ENCODE data around the gene PAX7. TPM values are rescaled to one million over a fixed set of nuclear protein-coding genes. Genes with fewer than 3 reads are reported as not detected.

The PAX7 gene
- total RNA-seq, 1 donor from 2014 or later, result 1.4 TPM

DNA sequence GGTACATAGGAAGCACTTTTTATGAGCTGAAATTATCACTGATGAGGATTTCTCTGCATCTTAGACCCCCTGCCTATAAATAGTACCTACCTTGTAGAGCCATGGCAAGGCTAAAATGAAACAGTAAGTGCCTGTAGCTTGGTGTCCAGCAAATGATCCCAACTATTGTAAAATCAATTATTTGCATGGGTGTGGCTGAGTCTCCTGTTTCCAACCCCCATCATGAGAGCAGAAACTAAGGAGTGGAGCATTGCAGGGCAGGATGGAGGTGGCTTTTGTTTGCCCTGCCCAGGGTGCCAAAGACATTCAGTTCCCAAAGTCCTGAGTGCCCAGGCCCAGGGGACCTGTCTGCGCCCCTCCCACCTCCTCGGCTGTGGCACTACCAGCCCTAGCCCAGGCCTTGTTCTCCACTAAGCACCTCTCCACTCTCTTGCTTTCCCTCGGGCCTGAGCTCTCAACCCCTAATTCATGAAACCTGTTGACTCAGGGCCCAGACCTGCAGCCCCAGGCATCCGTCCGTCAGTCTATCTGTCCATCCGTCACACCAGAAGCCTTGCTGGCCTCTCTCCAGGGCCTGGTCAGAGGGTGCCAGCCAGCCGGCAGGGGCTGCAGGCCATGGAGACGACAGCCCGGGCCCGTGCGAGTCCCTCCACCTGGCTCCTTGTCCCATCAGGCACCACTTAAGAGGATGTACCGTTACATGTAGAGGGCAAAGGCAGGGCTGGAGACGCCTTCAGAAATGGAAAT lies 39.6 kb downstream of the PAX7 start:
- DNase-seq (ENCODE audit: low spot score), result no peak
- H3K36me3 Mint-ChIP-seq (ENCODE audit: low read depth, unreplicated experiment), result no peaks in the 10 kb centered on the region
- peaks cover 9% of the 10 kb centered on the region for H3K27me3 Mint-ChIP-seq (ENCODE audit: unreplicated experiment)
- no peaks in the 10 kb centered on the region for H3K9me3 Mint-ChIP-seq (ENCODE audit: unreplicated experiment)
- H3K27ac Mint-ChIP-seq (ENCODE audit: unreplicated experiment), result no peak overlapping the region
- TF ChIP-seq CTCF (IDR thresholded peaks at IDR 0.05; ENCODE audit: unreplicated experiment), result no peak
- H3K4me3 Mint-ChIP-seq (ENCODE audit: unreplicated experiment), result no peak overlapping the region
- peaks cover 9% of the 10 kb centered on the region for H3K4me1 Mint-ChIP-seq (ENCODE audit: unreplicated experiment)

DNA sequence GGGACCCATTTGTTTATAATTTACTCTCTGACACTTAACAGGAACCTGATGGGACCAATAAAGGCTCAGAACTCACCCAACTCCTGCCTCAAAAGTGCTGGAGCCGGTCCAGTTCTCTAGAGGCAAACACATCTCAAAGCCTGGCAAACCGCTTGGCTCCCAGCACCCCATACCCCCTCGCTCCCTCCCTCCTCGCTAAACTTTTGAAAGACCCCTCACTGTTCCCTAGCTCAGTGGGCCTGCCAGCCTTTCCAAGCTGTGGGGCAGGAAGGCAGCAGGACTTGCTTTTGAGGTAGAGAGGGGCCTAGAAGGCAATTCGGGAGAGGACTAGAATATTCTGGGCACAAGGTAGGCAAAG lies 40.2 kb downstream of the PAX7 start:
- Mint-ChIP-seq H3K4me3 (ENCODE audit: unreplicated experiment) (no peak overlapping the region), H3K4me1 (ENCODE audit: unreplicated experiment) (peaks cover 9% of the 10 kb centered on the region), H3K9me3 (ENCODE audit: unreplicated experiment) (no peaks in the 10 kb centered on the region), H3K27me3 (ENCODE audit: unreplicated experiment) (peaks cover 10% of the 10 kb centered on the region), H3K36me3 (ENCODE audit: low read depth, unreplicated experiment) (no peaks in the 10 kb centered on the region), H3K27ac (ENCODE audit: unreplicated experiment) (no peak overlapping the region)
- no peak for DNase-seq (ENCODE audit: low spot score)
- no peak for TF ChIP-seq CTCF (IDR thresholded peaks at IDR 0.05; ENCODE audit: unreplicated experiment)

DNA sequence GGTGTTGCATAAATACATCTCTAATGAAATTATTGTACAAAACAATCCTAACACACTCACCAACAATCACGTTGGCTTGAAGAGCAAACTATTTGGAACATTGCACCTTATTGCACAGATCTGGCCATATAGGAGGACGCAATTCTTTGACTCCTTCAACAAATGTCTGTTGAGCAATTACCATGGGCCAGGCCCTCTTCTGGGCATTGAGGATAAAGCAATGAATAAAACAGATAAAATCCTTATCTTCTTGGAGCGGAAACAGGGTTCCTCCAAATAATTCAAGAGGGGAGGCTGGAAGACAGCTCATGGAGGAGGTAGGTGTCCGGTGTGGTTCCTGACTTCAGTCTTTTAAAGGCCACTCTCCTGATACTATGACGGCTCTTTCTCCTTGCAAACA lies 43.3 kb downstream of the PAX7 start:
- Mint-ChIP-seq H3K27me3 (ENCODE audit: unreplicated experiment) (peaks cover 6% of the 10 kb centered on the region), H3K4me1 (ENCODE audit: unreplicated experiment) (peaks cover 3% of the 10 kb centered on the region), H3K4me3 (ENCODE audit: unreplicated experiment) (no peak overlapping the region), H3K27ac (ENCODE audit: unreplicated experiment) (no peak overlapping the region), H3K9me3 (ENCODE audit: unreplicated experiment) (no peaks in the 10 kb centered on the region), H3K36me3 (ENCODE audit: low read depth, unreplicated experiment) (no peaks in the 10 kb centered on the region)
- no peak for DNase-seq (ENCODE audit: low spot score)
- TF ChIP-seq CTCF (IDR thresholded peaks at IDR 0.05; ENCODE audit: unreplicated experiment), result no peak

- no peak for DNase-seq (ENCODE audit: low spot score)
These were observed 45.7 kb downstream of the PAX7 start for GRCh38 chr1:18676332-18676781.

More at GRCh38 chr1:18676332-18676781, 45.7 kb downstream of the PAX7 start:
- peaks cover 3% of the 10 kb centered on the region for H3K4me1 Mint-ChIP-seq (ENCODE audit: unreplicated experiment)
- no peak overlapping the region for H3K4me3 Mint-ChIP-seq (ENCODE audit: unreplicated experiment)
- no peak overlapping the region for H3K27ac Mint-ChIP-seq (ENCODE audit: unreplicated experiment)
- no peaks in the 10 kb centered on the region for H3K36me3 Mint-ChIP-seq (ENCODE audit: low read depth, unreplicated experiment)
- no peaks in the 10 kb centered on the region for H3K9me3 Mint-ChIP-seq (ENCODE audit: unreplicated experiment)
- TF ChIP-seq CTCF (IDR thresholded peaks at IDR 0.05; ENCODE audit: unreplicated experiment), result no peak
- H3K27me3 Mint-ChIP-seq (ENCODE audit: unreplicated experiment), result peaks cover 8% of the 10 kb centered on the region
